HepG2 (cell line): ENCODE results near the gene KANSL3. TPM values are rescaled to one million over a fixed set of nuclear protein-coding genes. Genes with fewer than 3 reads are reported as not detected.

Experiments
- DZIP1 ChIP-seq: sonication (generic); formaldehyde crosslinking; IDR thresholded peaks from 2 replicates; pipeline ENCODE4 v1.5.0; 2020; ENCODE audit warnings: mild to moderate bottlenecking, missing genetic modification reagents
- HOXA9 ChIP-seq: sonication (generic); formaldehyde crosslinking; IDR thresholded peaks from 2 replicates; pipeline ENCODE4 v1.8.1; 2022; ENCODE audit warnings: missing genetic modification reagents, mild to moderate bottlenecking, moderate library complexity, borderline replicate concordance
- JUND ChIP-seq: sonication (generic); formaldehyde crosslinking; IDR thresholded peaks from 2 replicates; pipeline ENCODE4 v1.8.0; 2022; ENCODE audit warnings: mild to moderate bottlenecking, missing genetic modification reagents
- MYNN ChIP-seq: sonication (generic); formaldehyde crosslinking; IDR thresholded peaks from 2 replicates; pipeline ENCODE4 v1.4.0; 2020; ENCODE audit warnings: mild to moderate bottlenecking, low read depth, missing genetic modification reagents
- SPEN ChIP-seq: sonication (generic); formaldehyde crosslinking; IDR thresholded peaks from 2 replicates; pipeline ENCODE4 v1.5.1; 2020; ENCODE audit warnings: low read depth, mild to moderate bottlenecking, missing genetic modification reagents
- SRSF4 ChIP-seq: fragments of 200-400 bp; formaldehyde crosslinking; IDR thresholded peaks from one replicate; pipeline ENCODE4 v1.6.1; 2018; ENCODE audit warnings: mild to moderate bottlenecking, low read depth, low read length, moderate library complexity; ENCODE audit not compliant: poor library complexity, severe bottlenecking
- ZFP62 ChIP-seq: sonication (generic); formaldehyde crosslinking; IDR thresholded peaks from 2 replicates; pipeline ENCODE4 v1.4.0; 2020; ENCODE audit warnings: missing genetic modification reagents
- ZNF260 ChIP-seq: sonication (generic); formaldehyde crosslinking; IDR thresholded peaks from 2 replicates; pipeline ENCODE4 v1.4.0; 2020; ENCODE audit warnings: missing genetic modification reagents, low read depth, mild to moderate bottlenecking, borderline replicate concordance
- ZNF460 ChIP-seq: sonication (generic); formaldehyde crosslinking; IDR thresholded peaks from 2 replicates; pipeline ENCODE4 v1.5.1; 2020; ENCODE audit warnings: missing genetic modification reagents, mild to moderate bottlenecking, borderline replicate concordance
- ZNF510 ChIP-seq: sonication (generic); formaldehyde crosslinking; IDR thresholded peaks from 2 replicates; pipeline ENCODE4 v1.4.0; 2020; ENCODE audit warnings: low read depth, mild to moderate bottlenecking, missing genetic modification reagents
- ZNF530 ChIP-seq: sonication (generic); formaldehyde crosslinking; IDR thresholded peaks from 2 replicates; pipeline ENCODE4 v1.5.0; 2020; ENCODE audit warnings: low read depth, mild to moderate bottlenecking, missing genetic modification reagents
- polyA plus RNA-seq, 8 experiments: library from polyadenylated mRNA; depleted of rRNA in 3 of 8; stranded (reverse) in 7 of 8; unstranded in 1 of 8; fragments of >200 nt; fragmentation: Illumina TruSeq in 4 of 8; extraction: Trizol in 4 of 8; gene quantifications; 2 replicates each; pipeline versions ENCODE4 v1.2.1 to v1.2.3, GENCODE V29; 2011 to 2016; ENCODE audit warnings: low read depth in 4 of 8, missing spikeins in 1 of 8, mixed read lengths in 1 of 8; ENCODE audit not compliant: insufficient read depth in 1 of 8
- total RNA-seq, 5 experiments: library from RNA; depleted of rRNA; stranded (reverse); fragments of >200 nt; fragmentation: Illumina TruSeq; extraction: Trizol; gene quantifications; 2 replicates each; pipeline ENCODE4 v1.2.3, GENCODE V29; 2016; ENCODE audit warnings: low read depth in 1 of 5
- TF ChIP-seq, protein P1 (sequence below): sonication (generic); formaldehyde crosslinking; IDR thresholded peaks from 2 replicates; pipeline ENCODE4 v1.4.0; 2020; ENCODE audit warnings: missing genetic modification reagents, mild to moderate bottlenecking, borderline replicate concordance
- TF ChIP-seq, protein P2 (sequence below): sonication (generic); formaldehyde crosslinking; IDR thresholded peaks from 2 replicates; pipeline ENCODE4 v1.4.0; 2020; ENCODE audit warnings: missing genetic modification reagents
- TF ChIP-seq, protein P3 (sequence below), 2 experiments: sonication (generic) in 1 of 2; formaldehyde crosslinking in 1 of 2; IDR thresholded peaks; 2 replicates each; pipeline versions ENCODE4 v1.5.1 to v1.6.1; 2011 to 2020; ENCODE audit warnings: borderline replicate concordance in 1 of 2, low read depth in 1 of 2, low read length in 1 of 2, mild to moderate bottlenecking in 1 of 2, missing genetic modification reagents in 1 of 2, moderate library complexity in 1 of 2

Gene KANSL3
- total and polyA plus RNA-seq, 2 of the 13 experiments (the other 11 are each of a cell fraction or from before 2014, with no cell fraction given) = 20.8 to 37.3 TPM

DNA sequence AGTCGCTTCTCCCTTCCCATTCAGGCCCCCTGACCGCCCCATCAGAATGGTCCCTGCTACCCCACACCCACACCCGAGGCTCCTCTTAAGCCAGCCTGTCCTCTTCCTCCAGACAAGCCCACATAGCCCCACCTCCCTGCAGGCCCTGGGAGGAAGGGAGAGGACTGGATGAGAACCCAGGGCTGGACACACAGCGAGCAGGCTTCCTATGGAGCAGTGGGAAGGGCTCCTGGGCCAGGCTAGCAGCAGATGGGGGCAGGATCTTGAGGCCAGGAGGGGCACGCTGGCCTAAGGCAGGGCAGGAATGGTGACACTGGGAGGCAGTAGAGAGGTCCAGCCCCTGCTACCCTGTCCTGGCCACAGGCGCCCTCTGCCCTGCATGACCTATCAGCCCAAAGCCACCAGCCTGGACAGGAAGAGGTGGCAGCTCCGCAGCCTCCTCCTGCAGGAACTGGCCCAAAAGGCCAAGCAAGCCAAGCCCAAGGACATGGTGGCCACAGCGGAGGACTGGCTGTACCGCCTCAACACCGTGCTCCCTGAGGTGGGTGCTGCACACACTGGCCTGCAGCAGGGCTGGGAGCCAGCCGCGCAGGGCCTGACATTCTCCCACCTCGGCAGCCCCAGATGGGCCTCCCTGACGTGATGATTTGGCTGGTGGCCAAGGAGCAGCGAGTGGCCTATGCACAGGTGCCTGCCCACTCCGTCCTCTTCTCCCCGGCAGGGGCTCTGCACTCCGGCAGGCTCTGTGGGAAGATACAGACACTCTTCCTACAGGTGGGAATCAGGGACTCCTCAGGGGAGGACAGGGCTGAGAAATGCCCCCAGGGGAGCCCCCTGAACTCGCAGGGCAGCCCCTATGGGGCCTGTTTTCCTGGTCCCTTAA is 47.7 kb upstream of the KANSL3 start (continued):
- TF ChIP-seq, protein P1, sequence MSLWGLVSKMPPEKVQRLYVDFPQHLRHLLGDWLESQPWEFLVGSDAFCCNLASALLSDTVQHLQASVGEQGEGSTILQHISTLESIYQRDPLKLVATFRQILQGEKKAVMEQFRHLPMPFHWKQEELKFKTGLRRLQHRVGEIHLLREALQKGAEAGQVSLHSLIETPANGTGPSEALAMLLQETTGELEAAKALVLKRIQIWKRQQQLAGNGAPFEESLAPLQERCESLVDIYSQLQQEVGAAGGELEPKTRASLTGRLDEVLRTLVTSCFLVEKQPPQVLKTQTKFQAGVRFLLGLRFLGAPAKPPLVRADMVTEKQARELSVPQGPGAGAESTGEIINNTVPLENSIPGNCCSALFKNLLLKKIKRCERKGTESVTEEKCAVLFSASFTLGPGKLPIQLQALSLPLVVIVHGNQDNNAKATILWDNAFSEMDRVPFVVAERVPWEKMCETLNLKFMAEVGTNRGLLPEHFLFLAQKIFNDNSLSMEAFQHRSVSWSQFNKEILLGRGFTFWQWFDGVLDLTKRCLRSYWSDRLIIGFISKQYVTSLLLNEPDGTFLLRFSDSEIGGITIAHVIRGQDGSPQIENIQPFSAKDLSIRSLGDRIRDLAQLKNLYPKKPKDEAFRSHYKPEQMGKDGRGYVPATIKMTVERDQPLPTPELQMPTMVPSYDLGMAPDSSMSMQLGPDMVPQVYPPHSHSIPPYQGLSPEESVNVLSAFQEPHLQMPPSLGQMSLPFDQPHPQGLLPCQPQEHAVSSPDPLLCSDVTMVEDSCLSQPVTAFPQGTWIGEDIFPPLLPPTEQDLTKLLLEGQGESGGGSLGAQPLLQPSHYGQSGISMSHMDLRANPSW = no peak
- no peak for TF ChIP-seq DZIP1 (CRISPR knock-in tag)
- TF ChIP-seq ZNF460 (CRISPR knock-in tag) = no peak
- TF ChIP-seq, protein P2, sequence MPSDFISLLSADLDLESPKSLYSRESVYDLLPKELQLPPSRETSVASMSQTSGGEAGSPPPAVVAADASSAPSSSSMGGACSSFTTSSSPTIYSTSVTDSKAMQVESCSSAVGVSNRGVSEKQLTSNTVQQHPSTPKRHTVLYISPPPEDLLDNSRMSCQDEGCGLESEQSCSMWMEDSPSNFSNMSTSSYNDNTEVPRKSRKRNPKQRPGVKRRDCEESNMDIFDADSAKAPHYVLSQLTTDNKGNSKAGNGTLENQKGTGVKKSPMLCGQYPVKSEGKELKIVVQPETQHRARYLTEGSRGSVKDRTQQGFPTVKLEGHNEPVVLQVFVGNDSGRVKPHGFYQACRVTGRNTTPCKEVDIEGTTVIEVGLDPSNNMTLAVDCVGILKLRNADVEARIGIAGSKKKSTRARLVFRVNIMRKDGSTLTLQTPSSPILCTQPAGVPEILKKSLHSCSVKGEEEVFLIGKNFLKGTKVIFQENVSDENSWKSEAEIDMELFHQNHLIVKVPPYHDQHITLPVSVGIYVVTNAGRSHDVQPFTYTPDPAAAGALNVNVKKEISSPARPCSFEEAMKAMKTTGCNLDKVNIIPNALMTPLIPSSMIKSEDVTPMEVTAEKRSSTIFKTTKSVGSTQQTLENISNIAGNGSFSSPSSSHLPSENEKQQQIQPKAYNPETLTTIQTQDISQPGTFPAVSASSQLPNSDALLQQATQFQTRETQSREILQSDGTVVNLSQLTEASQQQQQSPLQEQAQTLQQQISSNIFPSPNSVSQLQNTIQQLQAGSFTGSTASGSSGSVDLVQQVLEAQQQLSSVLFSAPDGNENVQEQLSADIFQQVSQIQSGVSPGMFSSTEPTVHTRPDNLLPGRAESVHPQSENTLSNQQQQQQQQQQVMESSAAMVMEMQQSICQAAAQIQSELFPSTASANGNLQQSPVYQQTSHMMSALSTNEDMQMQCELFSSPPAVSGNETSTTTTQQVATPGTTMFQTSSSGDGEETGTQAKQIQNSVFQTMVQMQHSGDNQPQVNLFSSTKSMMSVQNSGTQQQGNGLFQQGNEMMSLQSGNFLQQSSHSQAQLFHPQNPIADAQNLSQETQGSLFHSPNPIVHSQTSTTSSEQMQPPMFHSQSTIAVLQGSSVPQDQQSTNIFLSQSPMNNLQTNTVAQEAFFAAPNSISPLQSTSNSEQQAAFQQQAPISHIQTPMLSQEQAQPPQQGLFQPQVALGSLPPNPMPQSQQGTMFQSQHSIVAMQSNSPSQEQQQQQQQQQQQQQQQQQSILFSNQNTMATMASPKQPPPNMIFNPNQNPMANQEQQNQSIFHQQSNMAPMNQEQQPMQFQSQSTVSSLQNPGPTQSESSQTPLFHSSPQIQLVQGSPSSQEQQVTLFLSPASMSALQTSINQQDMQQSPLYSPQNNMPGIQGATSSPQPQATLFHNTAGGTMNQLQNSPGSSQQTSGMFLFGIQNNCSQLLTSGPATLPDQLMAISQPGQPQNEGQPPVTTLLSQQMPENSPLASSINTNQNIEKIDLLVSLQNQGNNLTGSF (CRISPR knock-in tag) = no peak
- no peak for TF ChIP-seq MYNN
- TF ChIP-seq ZNF260 (CRISPR knock-in tag) = no peak
- TF ChIP-seq SRSF4 = no peak
- no peak for TF ChIP-seq ZFP62
- TF ChIP-seq ZNF510 (CRISPR knock-in tag) = no peak
- TF ChIP-seq ZNF530 (CRISPR knock-in tag) = no peak
- TF ChIP-seq JUND (CRISPR knock-in tag) = no peak
- TF ChIP-seq SPEN (CRISPR knock-in tag) = no peak
- no peak for TF ChIP-seq HOXA9 (CRISPR knock-in tag)
- TF ChIP-seq, protein P3, sequence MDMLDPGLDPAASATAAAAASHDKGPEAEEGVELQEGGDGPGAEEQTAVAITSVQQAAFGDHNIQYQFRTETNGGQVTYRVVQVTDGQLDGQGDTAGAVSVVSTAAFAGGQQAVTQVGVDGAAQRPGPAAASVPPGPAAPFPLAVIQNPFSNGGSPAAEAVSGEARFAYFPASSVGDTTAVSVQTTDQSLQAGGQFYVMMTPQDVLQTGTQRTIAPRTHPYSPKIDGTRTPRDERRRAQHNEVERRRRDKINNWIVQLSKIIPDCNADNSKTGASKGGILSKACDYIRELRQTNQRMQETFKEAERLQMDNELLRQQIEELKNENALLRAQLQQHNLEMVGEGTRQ (IDR thresholded peaks at IDR 0.05; ENCODE audit: low read depth, low read length) = no peak
- TF ChIP-seq, protein P3 (CRISPR knock-in tag; IDR thresholded peaks at IDR 0.05; ENCODE audit: borderline replicate concordance) = no peak
